ENCODE results near the gene SLC9A1. TPM values are rescaled to one million over a fixed set of nuclear protein-coding genes. Genes with fewer than 3 reads are reported as not detected.

The SLC9A1 gene
- total and polyA plus RNA-seq, 2 of the 8 experiments (the other 6 are each of a cell fraction or from before 2014, with no cell fraction given), result 11.3 to 25.1 TPM

DNA sequence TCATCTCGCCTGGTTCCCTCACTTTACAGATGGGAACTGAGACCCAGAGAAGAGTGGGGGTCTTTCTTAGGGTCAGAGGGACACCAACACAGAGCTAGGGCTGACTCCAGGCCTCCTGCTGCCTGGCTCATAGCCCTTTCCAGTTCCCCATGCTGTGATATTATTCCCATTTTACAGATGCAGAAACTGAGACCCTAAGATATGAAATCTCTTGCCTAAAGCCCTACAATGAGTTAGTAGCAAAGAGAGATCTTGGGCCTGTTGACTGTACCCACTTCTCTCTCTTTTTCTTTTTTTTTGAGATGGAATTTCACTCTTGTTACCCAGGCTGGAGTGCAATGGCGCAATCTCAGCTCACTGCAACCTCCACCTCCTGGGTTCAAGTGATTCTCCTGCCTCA is 49.9 kb downstream of the SLC9A1 start (continued):
- TF ChIP-seq, protein P1, sequence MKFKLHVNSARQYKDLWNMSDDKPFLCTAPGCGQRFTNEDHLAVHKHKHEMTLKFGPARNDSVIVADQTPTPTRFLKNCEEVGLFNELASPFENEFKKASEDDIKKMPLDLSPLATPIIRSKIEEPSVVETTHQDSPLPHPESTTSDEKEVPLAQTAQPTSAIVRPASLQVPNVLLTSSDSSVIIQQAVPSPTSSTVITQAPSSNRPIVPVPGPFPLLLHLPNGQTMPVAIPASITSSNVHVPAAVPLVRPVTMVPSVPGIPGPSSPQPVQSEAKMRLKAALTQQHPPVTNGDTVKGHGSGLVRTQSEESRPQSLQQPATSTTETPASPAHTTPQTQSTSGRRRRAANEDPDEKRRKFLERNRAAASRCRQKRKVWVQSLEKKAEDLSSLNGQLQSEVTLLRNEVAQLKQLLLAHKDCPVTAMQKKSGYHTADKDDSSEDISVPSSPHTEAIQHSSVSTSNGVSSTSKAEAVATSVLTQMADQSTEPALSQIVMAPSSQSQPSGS (IDR thresholded peaks at IDR 0.05; ENCODE audit: low read length), result no peak
- TF ChIP-seq CEBPB (IDR thresholded peaks at IDR 0.05; ENCODE audit: low read depth, low read length), result no peak

All from H1 (cell line).